Measurements from ENCODE around the gene SLC6A7.

SLC6A7 gene

DNA sequence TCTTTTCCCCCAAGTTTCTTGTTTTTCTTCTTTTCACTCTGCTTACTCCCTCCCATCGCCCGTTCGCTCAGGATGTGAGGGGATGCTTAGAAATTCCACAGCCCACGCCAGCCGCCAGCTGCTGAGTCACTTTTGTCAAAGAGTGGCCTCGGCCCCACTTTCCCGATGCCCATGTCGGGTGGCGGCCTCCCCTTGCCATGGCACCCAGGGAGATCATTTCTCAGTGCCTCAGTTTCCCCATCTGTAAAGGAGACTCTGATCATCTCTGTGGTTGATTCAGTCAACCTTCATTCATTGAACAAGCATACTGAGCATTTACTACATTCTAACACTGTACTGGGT is 33.9 kb upstream of the SLC6A7 start:
- no peak for DNase-seq

DNA sequence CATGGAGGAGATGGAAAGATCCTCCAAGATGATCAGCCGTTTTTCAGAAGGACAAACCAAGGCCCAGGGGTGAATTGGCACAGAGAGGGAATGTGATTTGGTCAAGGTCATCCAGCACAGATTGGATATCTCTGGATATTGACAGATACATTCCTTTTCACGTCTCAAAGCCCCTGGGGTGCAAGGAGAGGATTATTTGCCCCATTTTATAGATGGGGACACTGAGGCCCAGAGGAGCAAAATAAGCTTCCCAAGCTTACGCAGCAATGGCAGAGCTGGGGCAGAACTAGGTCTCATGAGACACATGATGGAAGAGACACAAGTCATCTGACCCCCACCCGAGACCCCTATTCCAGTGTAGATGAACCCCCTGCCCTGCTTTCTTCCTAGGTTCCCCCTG is 33.3 kb upstream of the SLC6A7 start:
- DNase-seq = no peak

DNA sequence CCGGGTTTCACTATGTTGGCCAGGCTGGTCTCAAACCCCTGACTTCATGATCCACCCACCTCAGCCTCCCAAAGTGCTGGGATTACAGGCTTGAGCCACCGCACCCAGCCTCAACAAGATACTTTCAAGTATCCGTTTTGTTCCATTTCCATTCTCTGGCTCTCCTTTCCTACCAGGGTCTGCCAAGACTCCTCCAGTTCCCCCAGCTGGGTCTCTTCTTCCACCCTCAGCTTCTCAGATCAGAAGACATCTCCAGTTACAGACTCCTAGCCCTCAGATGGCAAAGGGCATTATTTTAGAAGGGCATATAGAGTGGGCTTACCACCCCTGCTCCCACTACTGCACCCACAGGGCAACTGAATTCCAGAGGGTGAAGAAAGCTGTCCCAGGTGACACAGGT is 32.7 kb upstream of the SLC6A7 start:
- no peak for DNase-seq

DNA sequence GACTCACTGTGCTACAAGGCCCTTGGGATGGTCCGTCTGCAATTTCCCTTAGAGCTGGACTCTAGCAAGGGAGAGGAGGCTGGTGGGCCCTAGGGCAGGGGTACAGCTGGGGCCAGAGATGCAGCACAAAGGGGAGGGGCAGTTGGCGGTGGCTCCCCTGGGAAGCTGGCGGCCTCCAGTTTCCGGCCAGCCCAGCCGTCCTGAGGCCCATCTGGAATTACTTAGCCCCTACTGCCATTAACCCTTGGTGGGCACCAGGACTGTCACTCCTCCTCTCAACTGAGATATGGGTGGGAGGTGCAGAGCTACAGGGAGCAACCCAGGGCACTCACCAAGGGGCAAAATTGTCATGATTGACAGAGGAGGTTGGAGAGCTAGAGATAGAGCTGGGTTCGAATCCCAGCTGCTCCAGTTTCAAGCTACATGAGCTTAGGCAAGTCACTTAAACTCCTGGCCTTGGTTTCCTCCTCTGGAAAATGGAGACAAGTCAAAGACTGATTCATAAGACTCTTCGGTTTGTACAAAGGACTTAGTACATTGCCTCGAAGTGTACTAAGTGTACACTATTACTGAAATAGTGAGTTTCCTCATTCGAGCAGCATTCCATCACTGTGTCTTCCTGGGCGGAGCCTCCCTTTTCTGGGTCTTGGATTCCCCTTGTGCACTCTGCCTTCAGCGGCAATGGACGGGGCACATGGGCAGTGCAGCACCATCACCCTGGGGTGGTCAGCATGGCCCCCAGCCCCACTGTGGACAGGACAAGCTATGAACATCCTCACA is 31.5 kb upstream of the SLC6A7 start:
- DNase-seq = no peak

DNA sequence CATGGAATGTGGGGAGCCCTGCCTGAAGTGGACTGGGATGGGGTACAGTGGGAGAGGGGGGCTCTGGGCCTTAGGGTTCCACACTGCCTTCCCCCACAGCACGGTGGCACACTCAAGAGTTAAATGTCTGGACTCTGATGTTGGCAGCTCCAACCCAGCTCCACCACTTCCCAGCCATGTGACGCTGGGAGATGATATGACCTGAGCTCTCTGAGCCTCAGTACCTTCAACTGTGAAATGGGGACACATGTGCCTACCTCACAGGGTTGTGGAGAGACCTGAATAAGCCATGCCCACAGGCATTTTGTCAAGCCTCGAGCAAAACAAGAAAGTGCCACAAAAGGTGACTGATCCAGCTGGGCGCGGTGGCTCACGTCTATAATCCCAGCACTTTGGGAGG is 30.8 kb upstream of the SLC6A7 start:
- no peak for DNase-seq

DNA sequence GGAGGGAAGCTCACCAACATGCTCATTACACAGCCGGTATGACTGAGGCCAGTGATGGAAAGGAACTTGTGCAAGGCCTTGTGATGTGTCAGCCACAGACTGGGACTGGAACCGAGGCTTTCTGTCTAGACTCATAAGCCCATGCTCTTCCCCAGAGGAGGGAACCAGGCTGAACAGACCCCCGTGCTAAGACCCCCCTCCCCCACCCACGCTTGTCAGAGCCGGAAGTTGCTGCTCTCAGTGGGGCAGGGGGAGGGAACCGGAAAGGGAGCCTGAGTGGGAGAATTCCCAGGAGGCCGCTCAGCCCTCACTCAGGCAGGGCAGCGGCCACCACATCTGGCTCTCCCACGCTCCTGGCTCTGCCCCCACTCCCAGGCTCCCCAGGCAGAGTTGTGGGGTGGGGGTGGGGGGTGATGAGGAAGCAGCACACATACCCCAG is 30.1 kb upstream of the SLC6A7 start:
- no peak for DNase-seq

DNA sequence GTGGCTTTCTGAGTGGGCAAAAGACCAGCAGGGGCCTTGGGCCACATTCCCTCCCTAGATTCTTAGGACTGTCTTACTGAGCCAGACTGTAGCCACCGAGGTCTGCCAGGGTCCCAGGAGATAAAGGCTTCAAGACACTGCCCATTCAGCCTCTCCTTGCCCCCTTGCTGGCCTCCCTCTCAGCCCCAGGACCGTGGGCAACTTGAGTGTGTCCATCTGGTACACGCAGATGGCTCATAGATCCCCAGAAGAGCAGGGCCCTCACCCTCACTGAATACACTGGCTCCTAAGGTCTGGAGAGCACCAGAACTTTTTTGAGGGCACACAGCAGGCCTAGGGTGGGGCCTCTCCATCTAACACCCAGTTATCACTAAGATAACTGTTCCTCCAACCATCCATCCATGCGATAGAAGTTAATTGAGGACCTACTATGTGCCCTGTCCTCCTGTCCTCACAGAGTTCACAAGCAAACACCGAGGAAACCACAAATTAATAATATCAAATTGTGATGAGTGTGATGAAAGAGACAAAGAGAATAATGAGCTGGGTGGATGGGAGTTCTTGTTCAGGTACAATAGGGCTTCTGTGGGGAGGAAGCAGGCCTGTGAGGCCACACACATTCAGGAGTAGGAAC is 29.3 kb upstream of the SLC6A7 start:
- no peak for DNase-seq

DNA sequence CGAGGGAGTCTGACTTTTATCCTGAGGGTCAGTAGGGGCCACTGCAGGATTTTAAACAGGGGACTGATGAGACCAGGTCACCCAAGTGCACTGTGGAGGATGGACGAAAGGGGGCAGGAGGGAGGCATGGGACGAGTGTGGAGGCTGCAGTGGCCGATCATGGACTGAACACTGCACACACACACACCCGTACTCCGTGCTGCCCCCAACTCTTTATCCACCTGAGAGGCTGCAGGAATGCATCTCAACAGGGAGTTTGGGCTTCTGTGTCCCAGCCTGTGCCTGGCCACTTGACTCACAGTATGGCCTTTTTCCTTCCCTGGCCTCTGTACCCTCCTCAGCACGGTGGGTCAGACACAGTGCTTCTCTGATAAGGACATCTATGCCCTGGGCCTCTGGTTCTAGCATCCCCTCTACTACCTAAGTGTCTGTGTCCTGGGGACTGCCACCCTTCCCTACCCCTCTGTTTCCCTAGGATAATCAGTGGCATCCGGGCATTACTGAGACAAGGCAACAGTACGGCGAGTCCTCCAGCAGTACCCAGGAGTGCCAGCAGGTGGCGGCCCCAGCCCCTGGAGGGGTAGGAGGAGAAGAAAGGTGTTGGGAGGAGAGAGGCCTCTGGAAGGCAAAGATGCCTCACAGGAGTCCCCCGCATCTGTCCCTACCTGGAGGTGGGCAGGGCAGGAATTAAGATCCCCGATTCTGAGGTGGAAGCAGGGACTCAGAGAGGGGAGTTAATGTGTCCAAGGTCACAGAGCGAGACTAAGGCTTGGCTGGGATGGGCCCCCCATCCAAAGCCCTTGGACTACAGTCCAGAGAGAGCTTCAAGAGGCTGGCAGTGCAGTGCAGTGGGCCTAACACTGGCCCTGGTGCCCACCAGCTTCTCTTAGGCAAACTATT is 28.4 kb upstream of the SLC6A7 start:
- peak; percentile 42 to 45 for DNase-seq

DNA sequence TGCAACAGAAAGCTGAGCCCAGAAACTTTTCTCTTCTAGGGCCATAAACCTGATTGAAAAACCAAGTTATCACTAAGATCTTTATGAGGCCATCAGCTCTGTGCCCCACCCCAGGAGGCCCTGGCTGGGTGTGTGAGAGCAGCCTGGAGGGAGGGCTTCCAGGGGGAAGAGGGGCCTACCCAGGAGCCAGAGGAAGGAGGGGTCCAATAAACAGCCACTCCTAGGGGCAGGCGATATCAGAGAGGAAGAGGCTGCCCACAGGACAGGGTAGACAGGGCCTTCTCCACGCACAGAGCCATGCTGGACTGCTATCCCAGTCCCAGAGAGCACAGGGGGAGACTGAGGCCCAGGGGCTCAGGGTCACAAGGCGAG is 27.7 kb upstream of the SLC6A7 start:
- DNase-seq = no peak

DNA sequence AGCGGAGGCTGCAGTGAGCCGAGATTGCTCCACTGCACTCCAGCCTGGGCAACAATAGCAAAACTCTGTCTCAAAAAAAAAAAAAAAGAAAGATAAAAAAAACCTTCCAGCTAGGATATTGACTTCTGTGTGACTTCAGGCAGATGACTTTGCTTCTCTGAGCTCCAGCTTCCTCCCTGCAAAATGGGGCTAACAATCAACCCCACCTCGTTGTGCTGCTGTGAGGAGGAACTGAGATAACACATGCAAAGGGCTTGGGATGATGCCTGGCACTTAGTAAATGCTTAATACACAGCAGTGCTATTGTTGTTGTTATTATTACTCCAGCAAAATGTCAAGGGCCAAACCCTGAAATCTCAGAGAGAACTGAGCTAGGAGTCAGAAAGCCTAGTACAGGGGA is 26.8 kb upstream of the SLC6A7 start:
- no peak for DNase-seq

DNA sequence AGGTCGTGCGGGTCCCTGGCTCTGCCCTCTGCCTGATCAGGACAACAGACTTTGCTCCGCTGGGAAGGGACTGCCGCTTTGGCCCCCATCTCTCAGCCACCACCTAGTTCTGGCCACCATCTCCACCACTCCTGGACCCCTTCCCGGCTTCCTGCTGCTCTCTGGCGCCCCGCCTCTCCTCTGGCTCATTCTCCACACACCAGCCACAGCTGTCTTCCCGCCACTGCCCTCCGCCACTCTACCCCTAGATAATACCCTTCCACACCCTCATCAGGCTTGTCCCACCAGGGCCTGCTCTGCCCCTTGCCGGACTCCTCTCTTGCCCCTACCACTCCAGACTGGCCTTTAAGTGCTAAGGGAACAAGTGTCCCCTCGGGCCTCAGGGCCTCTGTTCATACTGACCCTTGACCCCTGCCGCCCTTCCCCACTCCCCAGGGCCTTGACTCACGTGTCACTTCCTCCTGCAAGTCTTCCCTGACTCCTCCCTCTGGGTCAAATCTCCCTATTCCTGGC is 26.3 kb upstream of the SLC6A7 start:
- DNase-seq = no peak

DNA sequence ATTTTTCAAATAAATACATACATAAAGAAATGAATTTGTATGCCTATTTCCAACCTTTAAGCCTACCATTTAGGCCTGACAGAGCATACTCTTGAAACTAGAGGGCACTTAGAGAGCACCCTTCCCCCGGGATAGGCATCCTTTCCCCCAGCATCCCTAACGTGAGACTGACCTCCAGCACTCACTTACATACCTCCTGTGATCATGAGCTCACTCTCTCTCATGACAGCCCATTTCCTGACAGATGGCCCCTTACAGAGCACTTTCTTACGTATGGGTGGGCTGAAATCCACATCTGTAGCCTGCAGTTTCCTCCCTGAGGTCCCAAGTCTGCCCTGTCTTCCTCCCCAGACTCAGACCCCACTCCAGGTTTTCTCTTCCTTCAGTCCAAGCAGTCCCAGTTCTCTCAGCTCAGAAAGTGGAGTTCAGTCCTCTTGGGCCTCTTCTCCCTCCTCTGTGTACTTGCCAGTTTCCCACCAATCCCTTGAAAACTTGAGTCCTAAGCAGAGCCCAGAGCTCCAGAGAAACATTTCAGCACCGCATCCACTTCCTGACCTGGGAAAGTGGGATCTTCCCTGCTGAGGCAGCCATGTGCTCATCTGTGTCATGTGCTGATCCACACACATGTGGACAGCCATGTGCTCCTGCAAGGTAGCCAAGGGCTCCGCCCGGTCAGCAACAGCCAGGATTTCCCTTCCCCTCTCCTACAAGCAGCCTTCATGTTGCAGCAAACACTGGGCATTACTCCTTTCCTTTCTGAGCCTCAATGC is 25.5 kb upstream of the SLC6A7 start:
- no peak for DNase-seq

DNA sequence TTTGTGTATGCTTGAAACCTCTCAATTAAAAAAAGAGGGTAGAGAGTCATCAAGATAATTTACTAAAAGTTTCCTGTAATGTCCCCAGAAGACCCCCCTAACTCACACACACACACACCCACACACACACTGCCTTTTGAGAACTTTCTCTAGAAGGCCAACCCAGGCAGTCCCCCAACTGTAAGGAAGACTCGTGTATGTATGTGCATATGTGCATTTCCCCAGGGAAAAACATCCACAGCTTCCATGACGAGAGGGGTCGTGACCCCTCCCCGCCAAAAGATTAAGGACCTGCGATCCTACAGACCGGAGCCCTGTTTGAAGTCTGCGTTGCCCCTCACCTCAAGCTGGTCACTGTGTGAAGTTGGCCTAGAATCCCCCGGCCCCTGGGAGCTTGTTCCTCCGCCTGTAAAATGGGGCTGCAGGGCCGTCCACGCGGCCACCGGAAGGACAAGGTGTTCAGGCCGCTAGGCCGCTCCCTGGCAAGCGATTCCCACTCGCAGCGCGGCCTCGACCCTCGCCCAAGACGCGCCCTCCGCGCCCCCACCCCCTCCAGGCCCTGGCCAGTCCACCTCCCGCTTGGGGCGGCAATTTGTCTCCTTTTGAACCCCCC is 23.7 kb upstream of the SLC6A7 start:
- no peak for DNase-seq

DNA sequence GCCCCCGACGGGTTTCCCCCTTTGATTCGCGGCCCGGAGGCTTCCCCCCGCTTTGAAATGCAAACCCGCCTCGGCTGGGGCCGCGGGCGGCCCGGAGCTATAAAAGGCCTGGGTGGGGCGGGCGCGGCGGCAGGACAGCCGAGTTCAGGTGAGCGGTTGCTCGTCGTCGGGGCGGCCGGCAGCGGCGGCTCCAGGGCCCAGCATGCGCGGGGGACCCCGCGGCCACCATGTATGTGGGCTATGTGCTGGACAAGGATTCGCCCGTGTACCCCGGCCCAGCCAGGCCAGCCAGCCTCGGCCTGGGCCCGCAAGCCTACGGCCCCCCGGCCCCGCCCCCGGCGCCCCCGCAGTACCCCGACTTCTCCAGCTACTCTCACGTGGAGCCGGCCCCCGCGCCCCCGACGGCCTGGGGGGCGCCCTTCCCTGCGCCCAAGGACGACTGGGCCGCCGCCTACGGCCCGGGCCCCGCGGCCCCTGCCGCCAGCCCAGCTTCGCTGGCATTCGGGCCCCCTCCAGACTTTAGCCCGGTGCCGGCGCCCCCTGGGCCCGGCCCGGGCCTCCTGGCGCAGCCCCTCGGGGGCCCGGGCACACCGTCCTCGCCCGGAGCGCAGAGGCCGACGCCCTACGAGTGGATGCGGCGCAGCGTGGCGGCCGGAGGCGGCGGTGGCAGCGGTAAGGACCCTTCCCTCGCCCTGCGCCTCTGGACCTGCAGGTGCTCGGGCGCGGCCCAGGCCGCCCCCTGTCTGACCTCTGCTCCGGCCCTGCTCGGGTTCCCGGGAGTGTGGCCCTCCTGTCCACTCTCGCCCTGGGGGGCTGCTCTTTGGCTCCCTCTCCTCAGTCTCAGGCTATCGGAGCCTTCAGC is 23.0 kb upstream of the SLC6A7 start, which contains the start of gene CDX1:
Gene CDX1 (plus strand): TSS at position 129 of the 862 bp plus-strand sequence. CDS start 99 bp downstream, at position 228.
- no peak for DNase-seq

DNA sequence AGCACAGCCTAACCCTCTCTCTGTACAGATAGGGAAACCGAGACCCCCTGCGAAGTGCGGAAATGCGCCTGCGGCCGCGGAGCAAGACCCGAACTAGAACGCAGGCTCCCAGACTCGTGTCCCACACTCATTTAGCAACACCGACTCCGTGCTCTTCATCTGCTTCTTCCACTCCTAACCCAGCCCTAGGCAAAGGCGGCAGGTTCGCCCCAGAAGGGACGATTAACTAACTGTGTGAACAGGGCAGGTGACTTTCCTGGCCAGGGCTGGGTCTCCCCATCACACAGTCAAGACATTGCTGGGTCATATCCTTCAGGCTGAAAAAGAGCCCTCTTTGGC is 22.4 kb upstream of the SLC6A7 start:
- DNase-seq = no peak

DNA sequence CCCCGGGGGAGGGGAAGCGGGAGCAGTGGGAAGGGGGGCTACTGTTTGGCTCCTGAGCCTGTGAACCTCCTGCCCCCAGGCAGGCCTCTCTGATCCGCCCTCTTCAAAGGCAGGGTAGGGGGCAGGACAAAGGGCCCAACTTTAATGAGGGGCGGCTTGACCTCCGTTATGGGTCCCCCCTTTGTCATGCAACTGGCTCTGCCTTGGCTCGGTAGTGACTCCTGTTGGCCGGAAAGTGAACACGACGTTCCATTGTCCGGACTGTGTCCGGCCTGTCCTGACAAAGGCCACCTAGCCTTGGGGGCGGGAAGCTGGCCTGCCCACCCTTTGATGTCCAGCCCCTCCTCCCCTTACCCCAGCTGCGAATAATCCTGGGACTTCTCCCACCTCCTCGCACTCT is 22.0 kb upstream of the SLC6A7 start:
- no peak for DNase-seq

DNA sequence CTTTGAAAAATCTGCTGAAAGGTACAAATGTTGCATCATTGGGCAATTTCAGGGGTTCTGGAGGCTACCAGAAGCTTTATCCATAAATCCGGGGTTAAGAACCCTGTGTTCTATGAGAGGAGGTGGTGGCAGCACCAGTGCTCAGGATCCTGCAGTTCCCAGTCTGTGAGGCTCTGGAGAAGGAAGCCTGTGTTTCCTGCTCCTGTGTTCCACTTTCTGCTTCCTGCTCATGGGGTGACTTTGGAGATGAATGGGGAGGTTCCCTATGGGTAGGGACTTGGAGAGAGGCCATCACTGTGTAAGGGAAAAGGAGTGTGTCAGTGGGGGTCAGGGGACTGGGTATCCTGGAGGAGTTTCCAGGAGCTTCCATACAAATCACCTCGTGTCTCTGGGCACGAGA is 21.0 kb upstream of the SLC6A7 start:
- no peak for DNase-seq

DNA sequence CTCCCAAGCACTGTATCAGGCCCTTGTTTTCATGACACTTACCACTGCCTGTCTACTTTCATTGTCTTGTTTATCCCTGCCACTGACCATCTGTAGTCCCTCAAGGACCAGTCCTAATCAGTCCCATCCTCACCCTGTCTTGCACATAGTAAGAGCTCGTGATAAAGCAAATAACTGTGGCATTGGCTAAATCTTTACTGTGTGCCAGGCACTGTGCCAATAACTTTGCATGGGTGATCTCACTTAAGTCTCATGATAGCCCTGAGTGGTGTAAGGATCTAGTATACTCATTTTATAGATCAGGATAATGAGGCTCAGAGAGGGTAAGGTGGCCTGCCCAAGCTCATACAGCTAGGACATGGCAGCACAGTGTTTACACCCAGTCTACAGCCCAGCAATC is 17.7 kb upstream of the SLC6A7 start:
- no peak for DNase-seq

DNA sequence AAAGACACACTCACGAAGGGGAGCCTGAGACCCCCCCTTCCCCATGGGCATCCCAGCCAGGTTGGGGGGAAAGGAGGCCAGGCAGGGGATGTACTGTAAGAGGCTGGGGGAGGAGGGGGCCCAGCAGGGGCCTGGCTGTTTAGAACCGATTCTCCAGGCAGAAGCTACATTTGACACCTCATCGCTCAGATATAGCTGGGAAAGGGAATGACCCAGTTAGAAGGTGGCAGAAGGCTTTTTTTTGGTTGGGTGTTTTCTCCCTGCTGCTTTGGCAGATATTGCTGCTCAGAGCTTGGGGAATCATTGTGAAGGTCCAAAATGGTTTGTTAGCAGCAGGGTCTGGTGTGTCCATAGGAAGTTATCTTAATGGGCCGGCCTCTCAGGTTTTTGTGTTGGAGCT is 17.3 kb upstream of the SLC6A7 start:
- no peak for DNase-seq

DNA sequence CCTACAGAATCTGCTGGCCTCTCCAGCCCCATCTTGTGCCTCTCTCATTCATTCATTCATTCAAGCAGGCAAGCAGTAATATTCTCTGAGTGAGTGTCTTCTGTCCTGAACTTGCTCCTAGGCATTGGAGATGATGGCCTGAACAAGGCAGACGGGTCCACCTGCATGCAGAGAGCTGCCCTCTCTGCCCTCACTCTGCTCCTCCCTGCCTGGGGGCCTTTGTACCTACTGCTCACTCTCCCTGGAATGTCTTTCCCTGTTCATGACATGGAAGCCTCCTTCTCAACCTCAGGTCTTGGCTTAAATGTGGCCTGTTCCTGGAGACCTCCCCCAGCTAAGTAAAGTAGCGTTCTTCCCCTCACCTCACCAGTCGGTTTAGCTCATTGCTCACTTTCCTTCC is 16.7 kb upstream of the SLC6A7 start:
- no peak for DNase-seq

DNA sequence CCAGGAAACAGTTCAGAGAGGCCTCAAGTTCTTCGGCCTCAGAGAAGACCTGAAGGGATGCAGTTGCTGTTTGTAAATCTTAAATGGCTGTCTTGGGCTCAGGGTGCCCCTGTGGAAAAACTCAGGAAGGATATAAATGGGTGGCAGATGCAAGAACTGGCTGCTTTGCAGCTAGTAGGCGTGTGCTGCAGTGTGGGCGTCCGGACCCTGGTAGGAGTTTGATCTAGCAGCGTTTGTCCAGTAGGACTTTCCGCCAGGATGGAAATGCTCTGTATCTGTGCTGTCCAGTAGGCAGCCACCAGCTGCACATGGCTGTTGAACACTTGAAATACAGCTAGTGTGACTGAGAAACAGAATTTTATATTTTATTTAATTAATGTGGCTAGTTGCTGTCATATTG is 15.6 kb upstream of the SLC6A7 start:
- no peak for DNase-seq

DNA sequence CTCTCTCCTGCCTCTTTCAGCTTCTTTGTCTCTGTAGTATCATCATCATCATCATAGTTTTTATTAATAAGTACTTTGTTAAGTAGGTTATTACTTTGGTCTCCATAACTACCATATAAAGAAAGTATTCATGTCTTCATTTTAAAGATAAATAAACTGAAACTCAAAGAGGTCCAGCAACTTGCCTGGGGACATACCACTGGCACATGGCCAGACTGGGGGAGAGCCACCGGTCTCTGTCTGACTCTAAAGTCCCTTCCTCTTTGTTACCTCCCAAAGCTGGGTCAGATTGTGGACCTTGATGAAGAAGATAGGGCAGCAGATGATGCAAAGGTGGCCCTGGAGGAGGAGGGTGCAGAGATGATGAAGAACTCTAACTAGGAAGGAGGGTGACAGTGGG is 14.8 kb upstream of the SLC6A7 start:
- no peak for DNase-seq
